ENCODE data around the gene SORCS3. TPM values are rescaled to one million over a fixed set of nuclear protein-coding genes. Genes with fewer than 3 reads are reported as not detected.

The SORCS3 gene
- total RNA-seq, 6 experiments from 2014 or later = not detected

DNA sequence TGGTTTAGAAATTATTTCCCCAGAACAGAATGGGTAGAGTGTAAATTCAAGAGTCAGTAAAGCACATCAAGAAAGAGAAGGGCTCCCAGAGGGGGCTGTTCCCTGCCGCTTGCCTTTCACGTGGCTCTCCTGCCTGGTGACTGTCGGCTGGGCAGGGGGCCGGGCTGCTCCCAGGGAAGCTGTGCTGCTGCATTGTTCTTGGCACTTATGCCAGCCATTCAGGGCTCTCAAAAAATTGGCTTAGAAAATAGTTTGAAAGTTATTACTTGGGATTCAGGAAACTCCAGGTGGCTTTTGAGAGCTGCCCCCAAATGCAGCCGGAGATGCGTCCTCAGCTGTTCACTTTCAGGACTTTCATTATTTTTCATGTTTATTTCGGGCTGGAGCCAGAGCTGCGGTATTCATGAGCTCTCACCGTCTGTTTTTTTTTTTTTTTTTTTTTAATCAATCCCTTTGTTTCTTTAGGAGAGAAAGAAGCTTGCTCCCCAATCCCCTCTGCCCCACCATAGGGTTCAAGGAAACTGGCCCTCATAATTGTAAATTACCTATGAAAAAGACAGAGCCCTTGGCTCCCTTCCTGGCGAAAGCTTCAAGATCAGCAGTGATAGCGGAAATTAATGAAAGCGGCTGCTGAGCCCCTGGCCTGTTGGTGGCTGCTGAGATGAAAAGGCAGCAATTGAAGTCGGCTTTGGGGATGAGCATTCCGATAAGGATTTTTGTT is 94.1 kb downstream of the SORCS3 start:
- no peak overlapping the region for H3K27ac ChIP-seq
- no peak overlapping the region for H3K4me3 ChIP-seq
- no peak for TF ChIP-seq POLR2A (IDR thresholded peaks at IDR 0.05)
- TF ChIP-seq, protein P1, sequence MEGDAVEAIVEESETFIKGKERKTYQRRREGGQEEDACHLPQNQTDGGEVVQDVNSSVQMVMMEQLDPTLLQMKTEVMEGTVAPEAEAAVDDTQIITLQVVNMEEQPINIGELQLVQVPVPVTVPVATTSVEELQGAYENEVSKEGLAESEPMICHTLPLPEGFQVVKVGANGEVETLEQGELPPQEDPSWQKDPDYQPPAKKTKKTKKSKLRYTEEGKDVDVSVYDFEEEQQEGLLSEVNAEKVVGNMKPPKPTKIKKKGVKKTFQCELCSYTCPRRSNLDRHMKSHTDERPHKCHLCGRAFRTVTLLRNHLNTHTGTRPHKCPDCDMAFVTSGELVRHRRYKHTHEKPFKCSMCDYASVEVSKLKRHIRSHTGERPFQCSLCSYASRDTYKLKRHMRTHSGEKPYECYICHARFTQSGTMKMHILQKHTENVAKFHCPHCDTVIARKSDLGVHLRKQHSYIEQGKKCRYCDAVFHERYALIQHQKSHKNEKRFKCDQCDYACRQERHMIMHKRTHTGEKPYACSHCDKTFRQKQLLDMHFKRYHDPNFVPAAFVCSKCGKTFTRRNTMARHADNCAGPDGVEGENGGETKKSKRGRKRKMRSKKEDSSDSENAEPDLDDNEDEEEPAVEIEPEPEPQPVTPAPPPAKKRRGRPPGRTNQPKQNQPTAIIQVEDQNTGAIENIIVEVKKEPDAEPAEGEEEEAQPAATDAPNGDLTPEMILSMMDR (IDR thresholded peaks at IDR 0.05) = no peak
- DNase-seq (no peak), ATAC-seq (no peak)
- intact Hi-C loops (cut with DNase I) = no loop called here
- H3K4me1 ChIP-seq = no peaks in the 10 kb centered on the region
- no peaks in the 10 kb centered on the region for H3K9me3 ChIP-seq
- no peaks in the 10 kb centered on the region for H3K36me3 ChIP-seq
- H3K27me3 ChIP-seq = peaks cover 0 to 6% of the 10 kb centered on the region in 2 donors
- WGBS (ENCODE audit: insufficient coverage, low coverage, low lambda C conversion rate, missing lambda C conversion rate) = 27% methylated on average over 13 of the region's 14 CpGs

DNA sequence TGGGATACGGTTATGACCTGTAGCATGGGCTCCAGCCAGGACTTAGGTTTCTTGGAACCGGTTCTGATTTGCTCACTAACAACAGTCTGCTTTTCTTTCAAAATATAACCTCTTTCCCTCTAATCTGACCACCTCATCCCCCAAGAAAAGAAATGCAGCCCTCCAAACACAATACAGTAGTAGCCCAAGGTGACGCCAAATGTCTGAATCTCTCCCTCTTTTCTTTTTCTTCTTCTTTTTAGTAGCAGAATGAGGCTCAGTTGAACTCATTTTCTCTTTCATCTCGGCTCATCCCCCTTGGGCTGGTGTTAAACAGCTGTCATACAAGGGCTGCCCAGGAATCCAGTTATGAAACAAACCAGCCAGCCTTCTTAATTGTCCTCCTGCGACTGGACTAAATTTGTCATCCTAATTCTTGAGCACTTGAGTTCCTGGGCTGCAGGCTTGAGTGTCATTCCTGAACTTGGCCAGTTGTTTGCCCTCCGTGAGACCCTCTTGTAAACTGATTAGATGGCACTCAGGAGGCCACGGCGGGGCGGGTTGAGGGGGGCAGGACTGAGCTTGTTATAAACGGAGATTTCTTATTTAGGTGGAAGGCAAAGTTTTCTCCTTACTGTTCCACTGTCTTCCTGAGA is 94.8 kb downstream of the SORCS3 start:
- Histone ChIP-seq H3K36me3 (no peaks in the 10 kb centered on the region), H3K27me3 (peaks cover 0 to 6% of the 10 kb centered on the region in 2 donors), H3K9me3 (no peaks in the 10 kb centered on the region), H3K27ac (no peak overlapping the region), H3K4me3 (no peak overlapping the region), H3K4me1 (no peaks in the 10 kb centered on the region)
- TF ChIP-seq POLR2A (IDR thresholded peaks at IDR 0.05) = no peak
- TF ChIP-seq, protein P1 (IDR thresholded peaks at IDR 0.05) = no peak
- ATAC-seq = no peak
- WGBS (ENCODE audit: insufficient coverage, low coverage, low lambda C conversion rate, missing lambda C conversion rate) = 29% methylated on average over 8 of the region's 10 CpGs
- DNase-seq = no peak
- intact Hi-C loops (cut with DNase I) = no loop called here

DNA sequence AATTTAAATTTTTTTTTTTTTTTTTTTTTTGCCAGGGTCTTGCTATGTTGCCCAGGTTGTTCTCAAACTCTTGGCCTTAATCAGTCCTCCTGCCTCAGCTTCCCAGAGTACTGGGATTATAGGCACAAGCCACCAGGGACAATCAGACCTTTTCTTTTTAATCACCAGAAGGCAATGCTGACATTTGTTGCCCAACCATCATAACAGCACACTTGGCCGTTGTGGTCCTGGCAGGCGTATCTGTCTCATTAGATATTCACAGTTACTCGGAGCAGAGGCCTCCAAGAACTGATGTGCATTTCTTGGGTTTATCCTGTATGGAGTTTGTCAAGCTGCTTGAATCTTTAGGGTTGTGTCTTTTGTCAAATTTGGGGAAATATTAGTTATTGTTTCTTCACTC is 100.0 kb downstream of the SORCS3 start:
- Histone ChIP-seq H3K4me1 (no peaks in the 10 kb centered on the region), H3K27me3 (no peaks in the 10 kb centered on the region), H3K36me3 (no peaks in the 10 kb centered on the region), H3K9me3 (no peaks in the 10 kb centered on the region), H3K4me3 (no peak overlapping the region), H3K27ac (no peak overlapping the region)
- WGBS (ENCODE audit: insufficient coverage, low coverage, low lambda C conversion rate, missing lambda C conversion rate) = 41% methylated on average over 3 of the region's 3 CpGs
- ATAC-seq (no peak), DNase-seq (no peak)
- intact Hi-C loops (cut with DNase I) = no loop called here
- TF ChIP-seq, protein P1 (IDR thresholded peaks at IDR 0.05) = no peak
- TF ChIP-seq POLR2A (IDR thresholded peaks at IDR 0.05) = no peak

DNA sequence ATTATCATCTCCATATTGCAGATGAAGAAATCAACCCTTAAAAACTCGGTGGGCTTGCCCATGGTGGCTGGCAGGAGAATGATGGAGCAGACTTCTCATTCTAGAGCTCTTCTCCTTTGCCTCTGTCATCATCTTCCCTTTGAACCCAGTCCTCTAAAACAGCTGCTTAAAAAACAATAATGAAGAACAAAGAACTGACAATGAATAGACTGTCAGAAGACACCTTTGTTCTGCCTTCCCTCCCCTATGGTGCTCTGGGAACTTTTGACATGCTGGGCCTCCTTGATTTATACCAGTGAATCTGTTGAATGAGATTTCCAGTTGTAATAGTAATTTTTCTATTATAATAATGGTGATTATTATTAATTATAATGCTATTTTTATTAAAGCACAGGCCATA is 103.0 kb downstream of the SORCS3 start:
- WGBS (ENCODE audit: insufficient coverage, low coverage, low lambda C conversion rate, missing lambda C conversion rate) = 40% methylated on average over 1 of the region's 1 CpG
- DNase-seq (no peak), ATAC-seq (no peak)
- no peak for TF ChIP-seq POLR2A (IDR thresholded peaks at IDR 0.05)
- TF ChIP-seq, protein P1 (IDR thresholded peaks at IDR 0.05) = no peak
- Histone ChIP-seq H3K4me3 (no peak overlapping the region), H3K27me3 (no peaks in the 10 kb centered on the region), H3K4me1 (no peaks in the 10 kb centered on the region), H3K36me3 (no peaks in the 10 kb centered on the region), H3K27ac (no peak overlapping the region), H3K9me3 (no peaks in the 10 kb centered on the region)
- intact Hi-C loops (cut with DNase I) = no loop called here

All from right lobe of liver (tissue), 6 donors.